ENCODE results near the gene FYCO1.

The FYCO1 gene

GRCh38 chr3:45873638-45874037 is 122.0 kb downstream of the FYCO1 start:
- H3K36me3 ChIP-seq (replicated peaks), result no peaks in the 10 kb centered on the region
- in situ Hi-C loops (cut with MboI; ENCODE audit: low sequenced_read_pairs), result no loop called here
- H3K4me1 ChIP-seq, result no peaks in the 10 kb centered on the region
- H3K9me3 ChIP-seq, result no peaks in the 10 kb centered on the region
- no peak overlapping the region for H3K4me3 ChIP-seq
- H3K27me3 ChIP-seq (ENCODE audit: low read depth), result no peaks in the 10 kb centered on the region
- DNase-seq (ENCODE audit: low spot score in 2 of 2), result no peak

GRCh38 chr3:45873036-45873435 is 122.6 kb downstream of the FYCO1 start:
- Histone ChIP-seq H3K4me3 (no peak overlapping the region), H3K4me1 (no peaks in the 10 kb centered on the region), H3K36me3 (replicated peaks) (no peaks in the 10 kb centered on the region), H3K9me3 (no peaks in the 10 kb centered on the region), H3K27me3 (ENCODE audit: low read depth) (no peaks in the 10 kb centered on the region)
- DNase-seq (ENCODE audit: low spot score in 2 of 2), result no peak
- in situ Hi-C loops (cut with MboI; ENCODE audit: low sequenced_read_pairs), result no loop called here

- Histone ChIP-seq H3K27me3 (ENCODE audit: low read depth) (no peaks in the 10 kb centered on the region), H3K4me1 (no peaks in the 10 kb centered on the region), H3K36me3 (replicated peaks) (no peaks in the 10 kb centered on the region), H3K4me3 (no peak overlapping the region), H3K9me3 (no peaks in the 10 kb centered on the region)
- DNase-seq (ENCODE audit: low spot score in 2 of 2), result no peak
- in situ Hi-C loops (cut with MboI; ENCODE audit: low sequenced_read_pairs), result no loop called here
Measured at GRCh38 chr3:45872569-45872968, 123.1 kb downstream of the FYCO1 start.

- no peaks in the 10 kb centered on the region for H3K27me3 ChIP-seq (ENCODE audit: low read depth)
- no peak for DNase-seq (ENCODE audit: low spot score in 2 of 2)
- in situ Hi-C loops (cut with MboI; ENCODE audit: low sequenced_read_pairs), result no loop called here
- no peaks in the 10 kb centered on the region for H3K4me1 ChIP-seq
- H3K4me3 ChIP-seq, result no peak overlapping the region
- no peaks in the 10 kb centered on the region for H3K36me3 ChIP-seq (replicated peaks)
- no peaks in the 10 kb centered on the region for H3K9me3 ChIP-seq
Measured at GRCh38 chr3:45871780-45872179, 123.8 kb downstream of the FYCO1 start.

GRCh38 chr3:45870099-45870498 is 125.5 kb downstream of the FYCO1 start:
- Histone ChIP-seq H3K36me3 (replicated peaks) (no peaks in the 10 kb centered on the region), H3K27me3 (ENCODE audit: low read depth) (no peaks in the 10 kb centered on the region; the same call in 1 of the 2 replicates), H3K4me3 (no peak overlapping the region), H3K9me3 (no peaks in the 10 kb centered on the region), H3K4me1 (no peaks in the 10 kb centered on the region)
- in situ Hi-C loops (cut with MboI; ENCODE audit: low sequenced_read_pairs), result no loop called here
- no peak for DNase-seq (ENCODE audit: low spot score in 2 of 2)

GRCh38 chr3:45869638-45870037 is 126.0 kb downstream of the FYCO1 start:
- DNase-seq (ENCODE audit: low spot score in 2 of 2), result no peak
- in situ Hi-C loops (cut with MboI; ENCODE audit: low sequenced_read_pairs), result no loop called here
- Histone ChIP-seq H3K36me3 (replicated peaks) (no peaks in the 10 kb centered on the region), H3K4me3 (no peak overlapping the region), H3K27me3 (ENCODE audit: low read depth) (peaks cover 3% of the 10 kb centered on the region; the same call in 1 of the 2 replicates), H3K4me1 (no peaks in the 10 kb centered on the region), H3K9me3 (no peaks in the 10 kb centered on the region)

- Histone ChIP-seq H3K4me1 (no peaks in the 10 kb centered on the region), H3K27me3 (ENCODE audit: low read depth) (peaks cover 3% of the 10 kb centered on the region; the same call in 1 of the 2 replicates)
- in situ Hi-C loops (cut with MboI; ENCODE audit: low sequenced_read_pairs), result no loop called here
Measured at GRCh38 chr3:45868650-45869049, 127.0 kb downstream of the FYCO1 start.

GRCh38 chr3:45868213-45868612 is 127.4 kb downstream of the FYCO1 start:
- in situ Hi-C loops (cut with MboI; ENCODE audit: low sequenced_read_pairs), result no loop called here
- Histone ChIP-seq H3K4me3 (no peak overlapping the region), H3K27me3 (ENCODE audit: low read depth) (peaks cover 3% of the 10 kb centered on the region; the same call in 1 of the 2 replicates), H3K9me3 (no peaks in the 10 kb centered on the region), H3K4me1 (no peaks in the 10 kb centered on the region), H3K36me3 (replicated peaks) (no peaks in the 10 kb centered on the region)
- DNase-seq (ENCODE audit: low spot score in 2 of 2), result no peak

More at GRCh38 chr3:45868650-45869049, 127.0 kb downstream of the FYCO1 start:
- Histone ChIP-seq H3K36me3 (replicated peaks) (no peaks in the 10 kb centered on the region), H3K4me3 (no peak overlapping the region), H3K9me3 (no peaks in the 10 kb centered on the region)
- DNase-seq (ENCODE audit: low spot score in 2 of 2), result no peak
